Hematopoietic multipotent progenitor cell treated with erythropoietin and hydrocortisone succinate and interleukin-3 and kit ligand, for 17 days (in vitro differentiated cells): ENCODE results near the gene NR4A2.

Experiments used
- DNase-seq: peaks from one replicate; pipeline ENCODE4 v3.0.0-alpha.2; 2015; ENCODE audit warnings: low spot score

Gene NR4A2

GRCh38 chr2:156332534-156333273 is at the start of gene NR4A2:
TSS of gene NR4A2 (minus strand) at chr2:156332721. CDS start at chr2:156330186, 2,535 bp downstream.
- DNase-seq: peak; percentile 89

GRCh38 chr2:156380117-156380645 is 47.7 kb upstream of the NR4A2 start:
- no peak for DNase-seq

GRCh38 chr2:156379714-156380113 is 47.2 kb upstream of the NR4A2 start:
- DNase-seq: no peak

GRCh38 chr2:156379071-156379470 is 46.5 kb upstream of the NR4A2 start:
- no peak for DNase-seq

- DNase-seq: no peak
Observed at GRCh38 chr2:156366753-156367152, 34.2 kb upstream of the NR4A2 start.

- no peak for DNase-seq
Observed at GRCh38 chr2:156363141-156363540, 30.6 kb upstream of the NR4A2 start.

- no peak for DNase-seq
Observed at GRCh38 chr2:156356014-156356754, 23.7 kb upstream of the NR4A2 start.

GRCh38 chr2:156352911-156353310 is 20.4 kb upstream of the NR4A2 start:
- no peak for DNase-seq

GRCh38 chr2:156350374-156351142 is 18.0 kb upstream of the NR4A2 start:
- no peak for DNase-seq

- DNase-seq: no peak
Observed at GRCh38 chr2:156349605-156350004, 17.1 kb upstream of the NR4A2 start.

GRCh38 chr2:156349161-156349560 is 16.6 kb upstream of the NR4A2 start:
- DNase-seq: no peak

- DNase-seq: no peak
Observed at GRCh38 chr2:156347431-156347830, 14.9 kb upstream of the NR4A2 start.

- no peak for DNase-seq
Observed at GRCh38 chr2:156346731-156347130, 14.2 kb upstream of the NR4A2 start.

- no peak for DNase-seq
Observed at GRCh38 chr2:156345582-156345981, 13.1 kb upstream of the NR4A2 start.

- no peak for DNase-seq
Observed at GRCh38 chr2:156343940-156344301, 11.4 kb upstream of the NR4A2 start.

GRCh38 chr2:156343096-156343939 is 10.8 kb upstream of the NR4A2 start:
- DNase-seq: peak; percentile 49

- DNase-seq: peak; percentile 75
Observed at GRCh38 chr2:156342254-156343095, 10.0 kb upstream of the NR4A2 start.

- DNase-seq: peak; percentile 74
Observed at GRCh38 chr2:156341452-156342253, 9.1 kb upstream of the NR4A2 start.

- peak; percentile 48 for DNase-seq
Observed at GRCh38 chr2:156340804-156341451, 8.4 kb upstream of the NR4A2 start.
